NT2/D1 (cell line): ENCODE results near the gene OR8G1.
"Not testable (repeated sequence)": the region's sequence is repeated elsewhere in the genome, so short reads cannot be mapped to it uniquely, and the experiment has no call there.

Experiments used
- SUZ12 ChIP-seq: IDR thresholded peaks from 2 replicates; pipeline ENCODE4 v1.6.1; 2011; ENCODE audit not compliant: insufficient read length, insufficient read depth; ENCODE audit errors: extremely low read depth
- YY1 ChIP-seq: IDR thresholded peaks from 2 replicates; pipeline ENCODE4 v1.6.1; 2011; ENCODE audit not compliant: insufficient read length, insufficient read depth
- ZNF274 ChIP-seq: IDR thresholded peaks from 2 replicates; pipeline ENCODE4 v1.6.1; 2011; ENCODE audit warnings: mild to moderate bottlenecking, low read depth, low read length

GRCh38 chr11:124224618-124225423, 16.1 kb upstream of the OR8G1 start:
- TF ChIP-seq YY1, ZNF274, SUZ12: not testable (repeated sequence)
